Upper lobe of left lung (tissue), 4 donors: ENCODE data around the gene AMBP.

Experiments used
- CTCF ChIP-seq, 6 experiments: fragments of 450-650 bp in 4 of 6; fragments of 200-600 bp in 2 of 6; sonication (generic) in 2 of 6; IDR thresholded peaks; one replicate each; pipeline ENCODE4 v1.5.1; 2016 to 2019; ENCODE audit warnings: antibody characterized with exemption in 6 of 6
- POLR2AphosphoS5 ChIP-seq, 2 donors: sonication (generic); formaldehyde crosslinking; IDR thresholded peaks; one replicate each; pipeline ENCODE4 v1.5.1; 2017; ENCODE audit warnings: antibody characterized with exemption in 2 of 2

- TF ChIP-seq CTCF (IDR thresholded peaks at IDR 0.05) = no peak
- TF ChIP-seq POLR2AphosphoS5 (IDR thresholded peaks at IDR 0.05) = no peak
Observed at GRCh38 chr9:114035221-114035844, 42.8 kb downstream of the AMBP start.
